GM08714 (cell line): Measurements from ENCODE around the gene GZMH.
"Not testable (repeated sequence)": the region's sequence is repeated elsewhere in the genome, so short reads cannot be mapped to it uniquely, and the experiment has no call there.

Experiments
- H3K4me3 ChIP-seq: fragments of 200-500 bp; sonication (Bioruptor generic); 2 replicates; pipeline ENCODE4 v1.5.1; 2014; ENCODE audit warnings: mild to moderate bottlenecking, low read length, inconsistent platforms
- ZNF274 ChIP-seq: IDR thresholded peaks from 2 replicates; pipeline ENCODE4 v1.6.1; 2012; ENCODE audit warnings: mild to moderate bottlenecking, low read depth, low read length

The GZMH gene

DNA sequence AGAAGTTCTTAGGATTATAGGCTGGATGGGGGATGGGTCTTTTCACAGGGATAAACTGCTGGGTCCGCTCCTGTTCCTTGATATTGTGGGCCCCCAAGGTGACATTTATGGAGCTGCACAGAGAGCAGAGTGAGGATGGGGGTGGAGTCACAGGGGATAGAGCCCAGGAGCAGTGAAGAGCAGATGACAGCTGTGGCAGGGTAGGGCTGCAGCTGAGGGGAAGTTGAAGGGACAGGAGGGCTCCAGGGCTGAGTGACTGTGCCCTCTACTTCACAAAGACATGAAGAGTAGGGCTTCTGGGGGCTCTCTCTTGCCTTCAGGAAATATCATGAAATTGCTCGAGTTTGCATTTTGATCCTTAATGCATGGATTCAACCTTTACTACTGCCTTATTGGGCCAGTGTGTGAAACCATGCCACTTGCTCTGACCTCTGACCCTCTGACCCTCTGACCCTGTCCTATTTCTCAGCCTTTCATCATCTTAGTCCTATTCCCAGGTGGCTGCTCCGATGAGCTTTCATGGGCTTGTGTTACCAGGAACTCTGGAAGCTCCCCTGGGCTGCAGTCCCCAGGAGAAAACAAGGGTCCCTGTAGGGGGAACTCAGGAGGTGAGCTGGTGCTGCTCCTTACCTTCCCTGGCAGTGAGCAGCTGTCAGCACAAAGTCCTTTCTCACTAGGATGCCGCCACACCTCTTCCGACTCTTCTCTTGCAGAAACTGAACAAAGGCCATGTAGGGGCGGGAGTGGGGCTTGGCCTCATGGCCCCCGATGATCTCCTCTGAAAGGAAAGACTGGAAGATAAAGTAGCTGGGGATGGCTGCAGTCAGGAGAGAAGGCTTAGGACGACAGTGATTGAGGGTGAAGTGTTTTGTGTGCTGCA, 1.6 kb downstream of the GZMH start:
- H3K4me3 ChIP-seq, result no peak overlapping the region
- no peak for TF ChIP-seq ZNF274

DNA sequence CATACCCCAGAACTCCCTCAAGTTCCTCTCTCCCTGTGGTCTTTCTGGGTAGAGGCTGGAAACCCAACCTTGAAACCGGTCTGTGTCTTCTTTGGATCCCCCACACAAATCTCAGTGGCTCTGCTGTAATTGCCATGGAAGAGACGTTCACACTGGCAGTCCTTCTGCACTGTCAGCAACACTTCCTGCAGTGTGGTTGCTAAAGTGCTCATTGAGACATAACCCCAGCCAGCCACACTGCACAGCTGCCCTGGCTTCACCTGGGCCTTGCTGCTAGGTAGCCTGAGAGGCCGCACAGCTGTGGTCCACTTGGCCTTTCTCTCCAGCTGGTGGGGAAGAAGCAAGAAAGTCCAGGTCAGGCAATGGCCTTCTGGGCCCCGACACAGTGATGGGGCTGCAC, 2.4 kb downstream of the GZMH start:
- no peak overlapping the region for H3K4me3 ChIP-seq
- TF ChIP-seq ZNF274, result no peak

DNA sequence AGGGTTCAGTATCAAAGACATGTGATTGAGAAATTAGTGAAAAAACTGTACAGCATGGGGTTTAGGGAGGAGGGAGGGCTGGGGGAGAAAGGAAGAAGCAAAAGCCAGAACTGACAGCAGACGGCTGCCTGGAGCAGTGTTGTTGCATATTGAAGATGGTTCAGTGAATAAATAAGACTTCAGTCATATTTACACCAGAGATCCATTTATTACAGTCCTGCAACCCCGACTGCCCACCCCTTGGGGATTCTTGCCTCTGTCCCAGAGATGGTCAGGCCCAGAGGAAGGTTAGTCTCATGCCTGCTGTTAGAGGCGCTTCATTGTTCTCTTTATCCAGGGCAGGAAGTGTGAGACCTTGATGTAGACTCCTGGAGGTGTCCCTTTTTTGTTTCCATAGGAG, 3.2 kb downstream of the GZMH start:
- H3K4me3 ChIP-seq, result no peak overlapping the region
- TF ChIP-seq ZNF274, result no peak

DNA sequence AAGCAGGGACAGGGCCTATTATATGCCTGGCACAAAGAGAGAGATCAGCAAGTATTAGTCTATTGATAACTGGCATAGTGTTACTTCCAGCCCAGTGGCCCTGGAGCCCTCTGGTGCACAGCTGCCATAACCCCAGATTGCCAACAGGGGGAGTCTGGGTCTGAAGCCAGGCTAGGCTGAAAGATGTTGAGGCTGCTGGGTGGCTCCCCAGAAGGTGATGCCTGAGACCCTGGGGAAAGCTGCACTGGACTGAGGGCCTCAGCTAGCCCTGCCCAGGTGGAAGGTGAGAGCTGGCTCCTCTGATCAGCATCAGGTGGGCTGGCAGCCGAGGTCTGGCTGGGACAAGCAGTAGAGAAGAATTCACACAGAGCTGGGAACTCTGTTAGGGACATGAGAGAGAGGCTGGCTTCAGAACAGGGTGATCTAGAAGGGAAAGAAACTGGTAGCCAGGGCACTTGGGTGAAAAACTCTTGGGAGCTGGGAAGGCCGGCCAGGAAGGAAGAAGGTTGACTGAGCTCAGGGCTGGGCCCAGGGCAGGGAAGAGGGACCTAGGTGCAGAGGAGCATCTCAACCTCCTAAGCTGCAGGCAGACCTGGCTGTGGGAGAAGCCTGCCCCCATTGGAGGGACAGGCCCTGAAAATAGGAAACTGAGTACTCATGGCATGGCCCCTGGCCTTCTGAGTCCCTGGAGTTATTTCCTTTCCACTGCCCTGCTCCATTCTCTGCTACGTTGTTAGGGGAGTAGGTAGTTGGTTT, 3.9 kb downstream of the GZMH start:
- H3K4me3 ChIP-seq, result no peak overlapping the region
- TF ChIP-seq ZNF274, result no peak

DNA sequence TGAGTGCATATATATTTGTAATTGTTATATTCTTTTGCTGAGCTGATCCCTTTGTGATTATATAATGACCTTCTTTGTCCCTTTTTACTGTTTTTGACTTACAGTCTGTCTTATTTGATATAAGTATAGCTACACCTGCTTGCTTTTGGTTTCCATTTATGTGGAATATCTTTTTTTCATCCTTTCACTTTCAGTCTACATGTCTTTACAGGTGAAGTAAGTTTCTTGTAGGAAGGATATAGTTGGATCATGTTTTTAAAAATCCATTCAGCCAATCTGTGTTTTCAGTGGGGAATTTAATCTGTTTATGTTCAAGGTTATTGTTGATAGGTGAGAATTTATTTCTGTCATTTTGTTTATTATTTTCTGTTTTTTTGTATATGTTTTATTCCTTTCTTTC, 12.1 kb downstream of the GZMH start:
- no peak overlapping the region for H3K4me3 ChIP-seq
- TF ChIP-seq ZNF274, result no peak

DNA sequence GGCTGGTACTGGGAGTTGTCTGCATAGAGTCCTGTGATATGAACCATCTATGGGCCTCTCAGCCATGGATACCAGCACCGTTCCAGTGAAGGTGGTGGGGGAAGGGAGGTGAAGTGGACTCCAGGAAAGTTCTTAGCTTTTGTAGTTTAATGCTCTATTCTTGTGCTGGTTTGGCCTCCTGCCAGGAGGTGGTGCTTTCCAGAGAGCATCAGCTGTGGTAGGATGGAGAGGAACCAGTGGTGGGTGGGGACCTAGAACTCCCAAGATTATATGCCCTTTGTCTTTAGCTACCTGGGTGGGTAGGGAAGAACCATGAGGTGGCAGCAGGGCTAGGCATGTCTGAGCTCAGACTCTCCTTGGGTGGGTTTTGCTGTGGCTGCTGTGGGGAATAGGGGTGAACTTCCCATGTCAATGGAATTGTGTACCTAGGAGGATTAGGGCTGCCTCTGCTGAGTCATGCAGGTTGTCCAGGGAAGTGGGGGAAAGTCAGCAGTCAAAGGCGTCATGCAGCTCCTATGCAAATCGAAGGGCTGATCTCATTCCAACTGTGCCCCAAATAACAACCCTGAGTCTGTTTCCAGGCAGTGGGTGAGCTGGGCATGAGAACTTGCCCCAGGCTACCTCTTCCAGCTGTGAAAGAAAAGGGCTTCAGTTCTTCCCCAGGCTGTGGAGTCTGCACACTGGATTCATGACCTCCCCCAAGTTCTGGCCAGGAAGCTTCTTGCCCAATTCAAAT, 14.2 kb downstream of the GZMH start:
- no peak for TF ChIP-seq ZNF274
- H3K4me3 ChIP-seq, result no peak overlapping the region

DNA sequence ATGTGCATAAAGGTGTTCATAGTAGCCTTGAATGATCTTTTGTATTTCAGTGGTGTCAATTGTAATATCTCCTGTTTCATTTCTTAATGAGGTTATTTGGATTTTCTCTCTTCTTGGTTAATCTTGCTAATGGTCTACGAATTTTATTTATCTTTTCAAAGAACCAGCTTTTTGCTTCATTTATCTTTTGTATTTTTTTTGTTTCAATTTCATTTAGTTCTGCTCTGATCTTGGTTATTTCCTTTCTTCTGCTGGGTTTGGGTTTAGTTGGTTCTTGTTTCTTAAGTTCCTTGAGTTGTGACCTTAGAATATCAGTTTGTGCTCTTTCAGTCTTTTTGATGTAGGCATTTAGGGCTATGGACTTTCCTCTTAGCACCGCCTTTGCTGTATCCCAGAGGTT, 18.5 kb downstream of the GZMH start:
- not testable (repeated sequence) for H3K4me3 ChIP-seq

DNA sequence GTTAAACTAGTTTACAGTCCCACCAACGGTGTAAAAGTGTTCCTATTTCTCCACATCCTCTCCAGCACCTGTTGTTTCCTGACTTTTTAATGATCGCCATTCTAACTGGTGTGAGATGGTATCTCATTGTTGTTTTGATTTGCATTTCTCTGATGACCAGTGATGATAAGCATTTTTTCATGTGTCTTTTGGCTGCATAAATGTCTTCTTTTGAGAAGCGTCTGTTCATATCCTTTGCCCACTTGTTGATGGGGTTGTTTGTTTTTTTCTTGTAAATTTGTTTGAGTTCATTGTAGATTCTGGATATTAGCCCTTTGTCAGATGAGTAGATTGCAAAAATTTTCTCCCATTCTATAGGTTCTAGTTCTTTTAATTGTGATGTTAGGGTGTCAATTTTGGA, 25.1 kb downstream of the GZMH start:
- H3K4me3 ChIP-seq, result not testable (repeated sequence)

DNA sequence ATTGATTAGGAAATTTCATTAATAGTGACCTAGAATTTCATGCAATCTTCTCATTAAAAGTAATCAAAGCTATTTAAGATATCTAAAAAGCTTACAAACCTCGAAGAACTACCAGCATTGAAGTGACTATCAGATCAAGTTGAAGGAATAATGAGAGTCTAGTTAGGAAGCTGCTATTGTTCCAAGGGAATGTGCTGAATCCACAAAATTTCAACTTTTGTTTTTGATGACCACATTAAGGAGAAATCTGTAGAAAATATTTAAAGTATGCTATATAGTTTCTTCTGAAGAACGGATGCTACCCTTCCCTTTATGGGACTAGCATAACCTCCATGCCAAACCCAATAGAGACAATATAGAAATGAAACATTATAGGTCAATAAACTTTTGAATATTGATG, 30.9 kb downstream of the GZMH start:
- TF ChIP-seq ZNF274, result no peak
- H3K4me3 ChIP-seq, result no peak overlapping the region

DNA sequence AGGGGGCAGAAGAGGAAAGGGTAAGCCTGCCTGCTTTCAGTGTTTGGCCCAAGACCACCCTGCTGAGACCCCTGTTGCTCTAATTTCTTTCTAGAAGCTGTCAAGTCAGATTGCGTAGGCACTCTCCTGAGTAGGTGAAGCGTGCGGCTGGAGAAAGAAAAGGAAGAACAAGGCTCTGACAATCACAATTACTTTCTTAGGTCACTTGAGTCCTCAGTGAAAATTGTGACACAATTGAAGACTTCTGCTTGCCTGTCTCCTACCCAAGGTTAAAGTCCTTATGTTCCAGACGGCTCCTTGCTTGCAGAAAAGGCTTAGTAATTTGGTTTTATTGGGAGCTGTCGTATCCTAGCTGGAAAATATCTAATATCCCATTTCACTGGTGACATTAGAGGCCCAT, 32.7 kb downstream of the GZMH start:
- no peak for TF ChIP-seq ZNF274
- no peak overlapping the region for H3K4me3 ChIP-seq

DNA sequence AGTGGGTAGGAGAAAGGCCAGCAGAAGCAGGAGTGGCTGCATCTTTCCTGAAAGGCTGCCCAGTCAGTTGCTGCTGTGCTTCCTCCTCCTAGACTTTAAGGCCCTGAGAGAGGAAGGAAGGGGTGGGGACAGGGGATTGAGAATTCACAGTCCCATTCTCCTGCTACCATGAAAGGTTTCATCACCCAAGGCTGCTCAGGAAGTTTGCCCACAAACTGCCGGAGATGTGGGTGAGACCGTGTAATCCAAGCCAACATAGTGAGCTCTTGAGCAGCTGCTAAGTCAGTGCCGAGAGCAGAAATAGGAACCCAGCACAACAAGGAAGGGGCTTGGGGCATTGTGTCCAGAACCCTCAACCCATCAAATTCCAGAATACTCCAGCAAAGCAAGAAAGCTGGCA, 33.3 kb downstream of the GZMH start, which contains the start of gene CTSG:
Gene CTSG (minus strand): TSS at position 69 of the 400 bp plus-strand sequence. CDS start 27 bp downstream, at position 42.
- H3K4me3 ChIP-seq, result no peak within 1 kb of the TSS
- no peak for TF ChIP-seq ZNF274

DNA sequence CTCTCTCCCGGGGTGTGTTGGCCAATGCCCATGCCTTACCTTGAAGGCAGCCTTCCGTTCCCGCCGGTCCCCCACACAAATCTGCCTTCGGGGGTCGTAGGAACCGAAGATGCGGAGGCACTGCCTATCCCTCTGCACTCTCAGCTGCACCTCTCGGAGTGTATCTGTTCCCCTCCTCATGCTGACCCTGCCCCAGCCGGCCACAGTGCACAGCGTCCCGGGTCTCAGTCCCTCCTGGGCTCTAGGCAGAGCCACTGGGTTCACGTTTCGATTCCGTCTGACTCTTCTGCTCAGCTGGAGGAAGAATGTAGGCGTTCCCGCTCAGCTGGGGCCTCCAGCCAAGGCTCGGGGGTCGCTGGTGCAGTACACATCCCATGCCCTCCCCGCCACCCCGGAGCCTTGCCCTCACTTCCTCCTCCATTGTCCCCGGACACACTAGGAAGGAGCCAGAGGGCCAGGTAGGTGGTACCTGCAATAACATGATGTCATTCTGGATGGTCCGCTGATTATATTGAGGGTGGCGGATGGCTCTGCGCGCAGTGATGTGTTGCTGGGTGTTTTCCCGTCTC, 35.2 kb downstream of the GZMH start:
- TF ChIP-seq ZNF274, result no peak
- no peak overlapping the region for H3K4me3 ChIP-seq

DNA sequence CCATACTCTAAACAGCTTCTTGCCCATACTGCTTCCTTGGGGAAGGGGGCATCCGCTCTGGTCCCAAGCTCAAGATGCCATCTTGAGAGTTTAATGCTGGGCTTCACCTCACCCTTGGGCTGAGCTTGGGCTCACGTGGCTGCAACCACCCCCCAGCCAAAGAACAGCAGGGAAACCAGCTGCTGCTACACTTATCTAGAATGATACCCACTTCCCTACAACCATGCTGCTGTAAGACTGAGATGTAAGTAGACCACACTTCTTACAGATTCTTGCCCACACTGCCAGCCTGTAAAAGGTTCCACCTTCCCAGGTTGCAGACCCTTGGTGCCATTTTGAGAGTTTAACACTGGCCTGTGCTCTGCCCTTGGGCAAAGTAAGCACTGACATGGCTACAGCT, 43.2 kb downstream of the GZMH start:
- H3K4me3 ChIP-seq, result no peak overlapping the region
- TF ChIP-seq ZNF274, result no peak

DNA sequence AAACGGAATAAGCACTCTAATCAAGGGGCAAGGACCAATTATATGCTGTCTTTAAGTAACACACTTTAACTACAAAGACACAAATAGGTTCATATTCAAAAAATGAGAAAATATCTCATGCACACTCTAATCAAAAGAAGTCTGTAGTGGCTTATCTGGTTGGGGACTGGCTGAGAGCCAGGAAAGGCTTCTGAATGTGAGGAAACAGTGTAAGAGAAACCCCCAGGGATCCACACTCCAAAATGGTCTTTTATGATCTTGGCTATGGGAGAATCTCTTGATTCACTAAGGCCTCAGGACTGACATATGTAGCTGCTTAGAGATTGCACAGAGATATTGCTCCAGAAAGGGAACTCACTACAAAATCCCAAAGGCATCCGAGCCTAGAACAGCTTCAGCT, 43.7 kb downstream of the GZMH start:
- H3K4me3 ChIP-seq, result no peak overlapping the region
- TF ChIP-seq ZNF274, result no peak
